Measurements from ENCODE around the gene TBL2. TPM values are rescaled to one million over a fixed set of nuclear protein-coding genes. Genes with fewer than 3 reads are reported as not detected.
"Not testable (repeated sequence)": the region's sequence is repeated elsewhere in the genome, so short reads cannot be mapped to it uniquely, and the experiment has no call there.

Gene TBL2
- polyA plus RNA-seq, 1 donor from 2014 or later: 38.6 TPM

GRCh38 chr7:73539709-73540108, 38.7 kb downstream of the TBL2 start:
- no peaks in the 10 kb centered on the region for H4K20me1 ChIP-seq (ENCODE audit: insufficient read depth)
- no peaks in the 10 kb centered on the region for H3K27me3 ChIP-seq (ENCODE audit: insufficient read depth, low read depth, low read length)
- H3K79me2 ChIP-seq (replicated peaks; ENCODE audit: insufficient read depth, low read length): no peaks in the 10 kb centered on the region
- H2AFZ ChIP-seq (ENCODE audit: low read depth, low read length): no peak overlapping the region
- TF ChIP-seq EZH2 (IDR thresholded peaks at IDR 0.05; ENCODE audit: borderline replicate concordance, insufficient read depth, low read length, poor library complexity, severe bottlenecking) (no peak), REST (IDR thresholded peaks at IDR 0.05; ENCODE audit: borderline replicate concordance) (no peak), EP300 (conservative IDR thresholded peaks at IDR 0.05; ENCODE audit: poor library complexity, severe bottlenecking) (no peak), POLR2AphosphoS5 (IDR thresholded peaks at IDR 0.05) (no peak), TAF1 (IDR thresholded peaks at IDR 0.05; ENCODE audit: low read depth) (no peak), MXI1 (conservative IDR thresholded peaks at IDR 0.05; ENCODE audit: poor library complexity, severe bottlenecking) (no peak), CTCF (IDR thresholded peaks at IDR 0.05; ENCODE audit: poor library complexity, severe bottlenecking) (no peak)
- H3K9me2 ChIP-seq (ENCODE audit: insufficient read depth, low read length): no peaks in the 10 kb centered on the region
- no peaks in the 10 kb centered on the region for H3F3A ChIP-seq (ENCODE audit: insufficient read depth, low read length, poor library complexity, severe bottlenecking)
- H3K9ac ChIP-seq (ENCODE audit: low read length): no peak overlapping the region
- H3K9me3 ChIP-seq (ENCODE audit: low read length): no peaks in the 10 kb centered on the region
- no peaks in the 10 kb centered on the region for H3K36me3 ChIP-seq (ENCODE audit: insufficient read depth, low read length)
- no peak overlapping the region for H3K4me3 ChIP-seq (ENCODE audit: low read length)
- H3K27ac ChIP-seq (ENCODE audit: low read length): no peak overlapping the region
- H3K4me2 ChIP-seq (ENCODE audit: low read length): no peak overlapping the region

GRCh38 chr7:73538510-73538909, 39.9 kb downstream of the TBL2 start:
- H3K4me2 ChIP-seq (ENCODE audit: low read length): not testable (repeated sequence)

GRCh38 chr7:73537051-73537450, 41.3 kb downstream of the TBL2 start:
- Histone ChIP-seq H3K27ac (ENCODE audit: low read length) (no peak overlapping the region), H3K4me3 (ENCODE audit: low read length) (no peak overlapping the region), H3F3A (ENCODE audit: insufficient read depth, low read length, poor library complexity, severe bottlenecking) (no peaks in the 10 kb centered on the region), H4K20me1 (ENCODE audit: insufficient read depth) (no peaks in the 10 kb centered on the region), H2AFZ (ENCODE audit: low read depth, low read length) (no peak overlapping the region), H3K79me2 (replicated peaks; ENCODE audit: insufficient read depth, low read length) (no peaks in the 10 kb centered on the region), H3K36me3 (ENCODE audit: insufficient read depth, low read length) (no peaks in the 10 kb centered on the region), H3K9ac (ENCODE audit: low read length) (no peak overlapping the region), H3K9me2 (ENCODE audit: insufficient read depth, low read length) (no peaks in the 10 kb centered on the region), H3K9me3 (ENCODE audit: low read length) (no peaks in the 10 kb centered on the region), H3K4me2 (ENCODE audit: low read length) (no peak overlapping the region), H3K27me3 (ENCODE audit: insufficient read depth, low read depth, low read length) (no peaks in the 10 kb centered on the region)
- no peak for TF ChIP-seq POLR2AphosphoS5 (IDR thresholded peaks at IDR 0.05)
- no peak for TF ChIP-seq SMC3 (conservative IDR thresholded peaks at IDR 0.05; ENCODE audit: poor library complexity)
- no peak for TF ChIP-seq REST (IDR thresholded peaks at IDR 0.05; ENCODE audit: borderline replicate concordance)
- no peak for TF ChIP-seq EZH2 (IDR thresholded peaks at IDR 0.05; ENCODE audit: borderline replicate concordance, insufficient read depth, low read length, poor library complexity, severe bottlenecking)
- no peak for TF ChIP-seq CTCF (IDR thresholded peaks at IDR 0.05; ENCODE audit: poor library complexity, severe bottlenecking)
- no peak for TF ChIP-seq RAD21 (conservative IDR thresholded peaks at IDR 0.05)
- no peak for TF ChIP-seq MXI1 (conservative IDR thresholded peaks at IDR 0.05; ENCODE audit: poor library complexity, severe bottlenecking)
- no peak for TF ChIP-seq EP300 (conservative IDR thresholded peaks at IDR 0.05; ENCODE audit: poor library complexity, severe bottlenecking)
- no peak for TF ChIP-seq TAF1 (IDR thresholded peaks at IDR 0.05; ENCODE audit: low read depth)

More at GRCh38 chr7:73538510-73538909, 39.9 kb downstream of the TBL2 start:
- not testable (repeated sequence) for H3K9me3 ChIP-seq (ENCODE audit: low read length); H4K20me1 ChIP-seq (ENCODE audit: insufficient read depth); H3K27ac ChIP-seq (ENCODE audit: low read length); H3F3A ChIP-seq (ENCODE audit: insufficient read depth, low read length, poor library complexity, severe bottlenecking); H3K9me2 ChIP-seq (ENCODE audit: insufficient read depth, low read length); H3K36me3 ChIP-seq (ENCODE audit: insufficient read depth, low read length); H3K4me3 ChIP-seq (ENCODE audit: low read length); H3K79me2 ChIP-seq (replicated peaks; ENCODE audit: insufficient read depth, low read length); H3K27me3 ChIP-seq (ENCODE audit: insufficient read depth, low read depth, low read length); H3K9ac ChIP-seq (ENCODE audit: low read length); H2AFZ ChIP-seq (ENCODE audit: low read depth, low read length)

Data from neural cell (in vitro differentiated cells).